GM23338 (cell line): ENCODE measurements around the gene METAP1D. TPM values are rescaled to one million over a fixed set of nuclear protein-coding genes. Genes with fewer than 3 reads are reported as not detected.

Source experiments
- ATAC-seq: fragments of 200-7000 bp; cut with Tn5 transposase; 3 replicates; pipeline ENCODE4 v1.9.1; 2020
- DNase-seq: peaks from one replicate; pipeline ENCODE4 v3.0.0-alpha.2; 2015; ENCODE audit warnings: low spot score
- H2AFZ ChIP-seq: fragments of 200-600 bp; sonication (generic); 2 replicates; pipeline ENCODE4 v1.8.0; 2016; ENCODE audit warnings: antibody characterized with exemption, mild to moderate bottlenecking, moderate library complexity
- H3F3A ChIP-seq: fragments of 200-600 bp; sonication (generic); replicated peaks from 2 replicates; pipeline ENCODE4 v1.8.0; 2017; ENCODE audit warnings: antibody characterized with exemption, mixed run types, low read depth
- H3K27ac ChIP-seq: fragments of 200-600 bp; sonication (generic); 2 replicates; pipeline ENCODE4 v1.6.1; 2016; ENCODE audit warnings: low read depth
- H3K27me3 ChIP-seq: fragments of 200-600 bp; sonication (generic); 2 replicates; pipeline ENCODE4 v1.8.0; 2016; ENCODE audit warnings: mild to moderate bottlenecking, mixed run types, moderate library complexity; ENCODE audit not compliant: insufficient read depth
- H3K36me3 ChIP-seq: fragments of 200-600 bp; sonication (generic); 2 replicates; pipeline ENCODE4 v1.8.0; 2016; ENCODE audit warnings: mild to moderate bottlenecking; ENCODE audit not compliant: insufficient read depth
- H3K4me1 ChIP-seq: fragments of 200-600 bp; sonication (generic); 2 replicates; pipeline ENCODE4 v1.8.0; 2016; ENCODE audit warnings: mild to moderate bottlenecking, moderate library complexity; ENCODE audit not compliant: insufficient read depth
- H3K4me2 ChIP-seq: fragments of 200-600 bp; sonication (generic); 2 replicates; pipeline ENCODE4 v1.7.1; 2017; ENCODE audit warnings: mixed run types
- H3K4me3 ChIP-seq: fragments of 200-600 bp; sonication (generic); 2 replicates; pipeline ENCODE4 v1.6.1; 2016; ENCODE audit warnings: mixed run types
- H3K79me2 ChIP-seq: fragments of 200-600 bp; sonication (generic); replicated peaks from 2 replicates; pipeline ENCODE4 v1.8.0; 2017; ENCODE audit warnings: mild to moderate bottlenecking; ENCODE audit not compliant: insufficient read depth
- H3K9me2 ChIP-seq: fragments of 200-600 bp; sonication (generic); 2 replicates; pipeline ENCODE4 v1.8.0; 2017; ENCODE audit not compliant: insufficient read depth
- H4K20me1 ChIP-seq: fragments of 200-600 bp; sonication (generic); replicated peaks from 2 replicates; pipeline ENCODE4 v1.8.0; 2017; ENCODE audit warnings: mild to moderate bottlenecking; ENCODE audit not compliant: insufficient read depth
- H3K27ac Mint-ChIP-seq: 2 replicates; pipeline ENCODE4 v1.8.0; 2020; ENCODE audit warnings: inconsistent platforms, mild to moderate bottlenecking, moderate library complexity, mixed read lengths
- H3K27me3 Mint-ChIP-seq: 3 replicates; pipeline ENCODE4 v1.8.0; 2022; ENCODE audit warnings: low read depth, mild to moderate bottlenecking, moderate library complexity, mixed read lengths, inconsistent platforms; ENCODE audit not compliant: insufficient read depth, poor library complexity
- H3K36me3 Mint-ChIP-seq: 3 replicates; pipeline ENCODE4 v1.8.0; 2021; ENCODE audit warnings: low read depth, mild to moderate bottlenecking, inconsistent platforms, moderate library complexity, mixed read lengths
- H3K4me1 Mint-ChIP-seq: 3 replicates; pipeline ENCODE4 v1.8.0; 2020; ENCODE audit warnings: mild to moderate bottlenecking, inconsistent platforms, mixed read lengths
- H3K4me3 Mint-ChIP-seq: 3 replicates; pipeline ENCODE4 v1.8.0; 2021; ENCODE audit warnings: moderate library complexity, mild to moderate bottlenecking, inconsistent platforms, mixed read lengths
- H3K9me3 Mint-ChIP-seq: 3 replicates; pipeline ENCODE4 v1.8.0; 2020; ENCODE audit warnings: moderate library complexity, mild to moderate bottlenecking, inconsistent platforms, mixed read lengths
- CREB1 ChIP-seq: fragments of 250-450 bp; sonication (Bioruptor Pico); IDR thresholded peaks from 2 replicates; pipeline ENCODE4 v1.5.0; 2020; ENCODE audit warnings: low read depth, mild to moderate bottlenecking, moderate library complexity
- ETS1 ChIP-seq: IDR thresholded peaks from 2 replicates; pipeline ENCODE4 v1.6.1; 2016; ENCODE audit warnings: antibody characterized with exemption
- EZH2 ChIP-seq: fragments of 200-600 bp; sonication (generic); IDR thresholded peaks from one replicate; pipeline ENCODE4 v1.8.0; 2017; ENCODE audit warnings: antibody characterized with exemption, mild to moderate bottlenecking, low read depth; ENCODE audit not compliant: unreplicated experiment
- EZH2phosphoT487 ChIP-seq: fragments of 200-600 bp; sonication (generic); IDR thresholded peaks from one replicate; pipeline ENCODE4 v1.8.1; 2018; ENCODE audit warnings: antibody characterized with exemption; ENCODE audit not compliant: unreplicated experiment
- JUNB ChIP-seq: IDR thresholded peaks from one replicate; pipeline ENCODE4 v1.6.1; 2016; ENCODE audit warnings: antibody characterized with exemption; ENCODE audit not compliant: unreplicated experiment
- NANOG ChIP-seq: IDR thresholded peaks from 2 replicates; pipeline ENCODE4 v1.6.1; 2016; ENCODE audit warnings: antibody characterized with exemption, borderline replicate concordance
- REST ChIP-seq: IDR thresholded peaks from one replicate; pipeline ENCODE4 v1.6.1; 2018; ENCODE audit warnings: antibody characterized with exemption; ENCODE audit not compliant: unreplicated experiment
- STAT1 ChIP-seq: IDR thresholded peaks from one replicate; pipeline ENCODE4 v1.6.1; 2016; ENCODE audit warnings: antibody characterized with exemption; ENCODE audit not compliant: unreplicated experiment
- ZNF114 ChIP-seq: fragments of 250-450 bp; sonication (Bioruptor Pico); IDR thresholded peaks from 2 replicates; pipeline ENCODE4 v1.5.0; 2020; ENCODE audit warnings: mild to moderate bottlenecking, moderate library complexity
- ZNF331 ChIP-seq: fragments of 250-450 bp; sonication (Bioruptor Pico); IDR thresholded peaks from 2 replicates; pipeline ENCODE4 v1.5.0; 2020; ENCODE audit warnings: low read depth, mild to moderate bottlenecking, moderate library complexity
- polyA plus RNA-seq: library from polyadenylated mRNA; unstranded; fragments of >200 nt; fragmentation: Nextera tagmentation; extraction: Ambion mirVana; gene quantifications from 2 replicates; pipeline ENCODE4 v1.2.1, GENCODE V29; 2016
- total RNA-seq: library from RNA; depleted of rRNA; stranded (reverse); fragments of >200 nt; shearing (Covaris generic); gene quantifications from 2 replicates; pipeline ENCODE4 v1.2.3, GENCODE V29; 2014

The METAP1D gene
- total and polyA plus RNA-seq, 2 experiments from 2014 or later, result 12.8 to 15.5 TPM

GRCh38 chr2:172094294-172095145, 94.8 kb downstream of the METAP1D start (continued):
- TF ChIP-seq EZH2phosphoT487 (no peak), ZNF331 (CRISPR knock-in tag) (no peak), JUNB (no peak), ETS1 (0 out of 2 replicates have a peak, but pooled peaks have one; percentile 14), EZH2 (peak; percentile 57), ZNF114 (CRISPR knock-in tag) (no peak), CREB1 (CRISPR knock-in tag) (no peak), NANOG (no peak), STAT1 (no peak)

DNA sequence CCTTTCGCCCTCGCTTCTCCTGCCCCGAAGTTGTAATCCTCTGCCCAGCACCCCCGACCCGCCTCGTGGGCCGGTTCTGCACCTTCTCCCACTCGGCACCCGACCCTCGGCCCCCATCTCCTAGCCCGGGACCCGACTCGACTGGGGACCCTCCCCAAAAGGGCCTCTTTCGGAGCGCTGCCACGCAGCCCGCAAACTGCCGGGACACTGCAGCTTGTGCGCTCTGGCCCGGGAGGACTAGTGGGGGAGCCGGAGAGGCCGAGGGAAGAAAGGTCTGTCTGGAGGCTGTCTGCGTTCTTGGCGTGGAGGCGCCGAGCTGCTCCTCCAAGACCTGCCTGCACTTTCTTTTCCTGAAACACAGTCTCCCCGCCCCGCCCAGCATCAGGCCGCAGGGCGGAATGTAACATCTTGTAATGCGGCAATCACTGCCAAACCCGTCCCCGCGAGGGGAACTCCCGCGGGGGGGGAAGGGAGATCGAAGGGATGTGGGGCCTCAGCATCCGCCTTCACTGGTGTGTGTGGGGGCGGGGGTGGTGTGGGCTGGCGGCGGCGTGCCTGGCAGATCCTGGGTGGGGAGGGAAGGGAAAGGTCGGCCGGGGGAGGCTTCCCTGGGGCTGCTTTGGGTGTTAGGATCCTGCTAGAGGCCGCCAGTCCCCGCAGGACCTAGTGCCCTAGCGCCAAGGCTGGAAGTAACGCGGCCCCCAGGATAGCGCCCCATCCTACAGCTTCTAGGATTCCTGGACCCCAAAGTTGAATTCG, 95.6 kb downstream of the METAP1D start:
- Histone ChIP-seq H3K27me3 (peaks cover 100% of the 10 kb centered on the region), H3K4me3 (peak overlapping the region; percentile 57), H3F3A (peaks cover 41% of the 10 kb centered on the region), H3K36me3 (no peaks in the 10 kb centered on the region), H3K4me2 (peak overlapping the region; percentile 88), H4K20me1 (peaks cover 27% of the 10 kb centered on the region), H3K27ac (no peak overlapping the region), H3K4me1 (peaks cover 87% of the 10 kb centered on the region), H2AFZ (peak overlapping the region; percentile 88), H3K9me2 (no peaks in the 10 kb centered on the region), H3K79me2 (no peaks in the 10 kb centered on the region)
- peak; percentile 20 for ATAC-seq
- no peak for TF ChIP-seq REST
- peak; percentile 89 for TF ChIP-seq EZH2
- no peak for TF ChIP-seq EZH2phosphoT487
- peaks cover 6% of the 10 kb centered on the region; the same call in 1 of the 3 replicates for H3K9me3 Mint-ChIP-seq
- peaks cover 99% of the 10 kb centered on the region for H3K27me3 Mint-ChIP-seq
- peak; percentile 85 for DNase-seq
- peaks cover 49% of the 10 kb centered on the region for H3K4me1 Mint-ChIP-seq
- peak overlapping the region; percentile 70 for H3K4me3 Mint-ChIP-seq
- no peak overlapping the region for H3K27ac Mint-ChIP-seq
- peaks cover 3% of the 10 kb centered on the region; the same call in 1 of the 3 replicates for H3K36me3 Mint-ChIP-seq
